Endothelial cell of umbilical vein (primary cell): ENCODE measurements around the gene WDR7.

ENCODE experiments used
- POLR2A ChIP-seq: IDR thresholded peaks from 2 replicates; pipeline ENCODE4 v1.6.1; 2012; ENCODE audit warnings: low read depth, mild to moderate bottlenecking, control low read depth, low read length
- POLR2AphosphoS5 ChIP-seq: IDR thresholded peaks from 2 replicates; pipeline ENCODE4 v1.6.1; 2012; ENCODE audit warnings: low read depth, mild to moderate bottlenecking, control low read depth, low read length, moderate library complexity; ENCODE audit not compliant: insufficient read depth
- TF ChIP-seq, protein P1 (sequence below), 2 donors: IDR thresholded peaks; 1 replicate in 1 of 2; 2 replicates in 1 of 2; pipeline ENCODE4 v1.5.1; 2011; ENCODE audit warnings: low read length in 2 of 2, mild to moderate bottlenecking in 2 of 2, moderate library complexity in 2 of 2, control low read depth in 1 of 2, inconsistent platforms in 1 of 2, low read depth in 1 of 2; ENCODE audit not compliant: insufficient read depth in 1 of 2; ENCODE audit errors: extremely low read depth in 1 of 2

DNA sequence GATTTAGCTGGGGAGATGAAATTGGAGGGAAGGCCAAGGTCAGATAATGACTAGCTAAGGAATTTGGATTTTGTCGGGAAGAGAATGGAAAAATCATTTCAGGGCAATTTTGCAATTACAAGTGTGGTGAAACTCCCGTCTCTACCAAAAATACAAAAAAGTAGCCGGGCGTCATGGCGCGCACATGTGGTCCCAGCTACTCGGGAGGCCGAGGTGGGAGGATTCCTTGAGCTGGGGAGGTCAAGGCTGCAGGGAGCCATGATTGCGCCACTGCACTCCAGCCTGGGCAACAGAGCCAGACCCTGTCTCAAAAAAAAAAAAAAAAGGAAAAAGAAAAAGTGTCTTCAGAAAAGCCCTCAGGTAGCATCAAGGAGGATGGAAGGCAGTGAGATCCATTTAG lies 11.6 kb upstream of the WDR7 start:
- TF ChIP-seq POLR2A (no peak), POLR2AphosphoS5 (no peak)
- TF ChIP-seq, protein P1, sequence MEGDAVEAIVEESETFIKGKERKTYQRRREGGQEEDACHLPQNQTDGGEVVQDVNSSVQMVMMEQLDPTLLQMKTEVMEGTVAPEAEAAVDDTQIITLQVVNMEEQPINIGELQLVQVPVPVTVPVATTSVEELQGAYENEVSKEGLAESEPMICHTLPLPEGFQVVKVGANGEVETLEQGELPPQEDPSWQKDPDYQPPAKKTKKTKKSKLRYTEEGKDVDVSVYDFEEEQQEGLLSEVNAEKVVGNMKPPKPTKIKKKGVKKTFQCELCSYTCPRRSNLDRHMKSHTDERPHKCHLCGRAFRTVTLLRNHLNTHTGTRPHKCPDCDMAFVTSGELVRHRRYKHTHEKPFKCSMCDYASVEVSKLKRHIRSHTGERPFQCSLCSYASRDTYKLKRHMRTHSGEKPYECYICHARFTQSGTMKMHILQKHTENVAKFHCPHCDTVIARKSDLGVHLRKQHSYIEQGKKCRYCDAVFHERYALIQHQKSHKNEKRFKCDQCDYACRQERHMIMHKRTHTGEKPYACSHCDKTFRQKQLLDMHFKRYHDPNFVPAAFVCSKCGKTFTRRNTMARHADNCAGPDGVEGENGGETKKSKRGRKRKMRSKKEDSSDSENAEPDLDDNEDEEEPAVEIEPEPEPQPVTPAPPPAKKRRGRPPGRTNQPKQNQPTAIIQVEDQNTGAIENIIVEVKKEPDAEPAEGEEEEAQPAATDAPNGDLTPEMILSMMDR (IDR thresholded peaks at IDR 0.05; ENCODE audit: extremely low read depth in 1 of 2, insufficient read depth in 1 of 2, low read depth in 1 of 2, low read length in 2 of 2) = no peak
